Nasal cavity respiratory epithelium epithelial cell of viscerocranial mucosa (primary cell): ENCODE data around the gene PRAMEF20. TPM values are rescaled to one million over a fixed set of nuclear protein-coding genes. Genes with fewer than 3 reads are reported as not detected.

Experiments
- total RNA-seq: library from RNA; depleted of rRNA; stranded (reverse); fragments of >200 nt; gene quantifications from 2 replicates; pipeline ENCODE4 v1.2.3, GENCODE V29; 2014

PRAMEF20 gene
- not detected in 2 replicates for total RNA-seq

DNA sequence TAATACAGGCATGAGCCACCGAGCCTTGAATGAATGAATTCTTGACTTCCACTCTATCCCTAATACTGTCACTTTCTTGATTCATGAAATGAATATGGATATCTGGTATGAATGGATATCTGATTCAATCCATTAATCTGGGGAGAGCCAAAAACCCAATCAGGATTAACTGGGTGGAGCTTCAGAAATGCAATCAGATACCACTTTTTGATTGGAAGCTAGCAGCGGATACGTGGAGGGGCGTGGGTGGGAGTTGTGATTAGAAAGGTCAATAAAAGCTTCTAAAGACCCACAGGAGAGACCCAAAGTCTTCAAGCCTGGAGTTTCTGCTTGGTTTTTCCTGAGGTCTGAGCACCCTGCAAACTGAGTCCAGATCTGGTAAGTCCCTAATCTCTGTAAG is at the start of gene PRAMEF20:
TSS of gene PRAMEF20 (plus strand) at position 301 of the 400 bp plus-strand sequence. CDS start 5,905 bp downstream, outside the sequence.

DNA sequence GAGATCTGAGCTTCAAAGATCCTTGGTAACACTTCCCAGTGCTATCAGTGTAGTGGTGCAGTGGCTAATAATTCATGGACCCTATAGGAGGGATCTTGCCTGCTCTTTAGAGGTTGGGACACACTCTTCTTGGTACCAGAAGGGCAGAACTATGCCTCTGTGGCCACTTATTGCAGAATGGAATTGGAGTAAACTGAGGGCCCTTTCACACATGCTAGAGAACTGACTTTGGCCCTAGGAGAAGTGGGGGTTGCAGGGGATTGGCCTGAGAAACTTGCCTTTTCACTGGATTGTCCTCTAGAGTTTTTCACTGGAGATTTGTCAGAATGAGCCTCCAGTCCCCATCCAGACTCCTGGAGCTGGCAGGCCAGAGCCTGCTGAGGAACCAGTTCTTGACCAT is 20.9 kb upstream of the PRAMEF20 start, which contains the start of gene PRAMEF17:
TSS of gene PRAMEF17 (plus strand) at position 301 of the 400 bp plus-strand sequence. CDS start at position 327, 26 bp downstream.

Other genes with a start within 250 kb of the PRAMEF20 start
- gene HNRNPCL4, start 244.8 kb upstream of the PRAMEF20 start, total RNA-seq: not detected in 2 replicates
- gene PRAMEF9, start 238.6 kb upstream of the PRAMEF20 start, total RNA-seq: not detected in 2 replicates
- not detected in 2 replicates for gene PRAMEF13, start 209.0 kb upstream of the PRAMEF20 start, total RNA-seq
- not detected in 2 replicates for gene PRAMEF18, start 184.3 kb upstream of the PRAMEF20 start, total RNA-seq
- not detected in 2 replicates for gene PRAMEF5, start 156.3 kb upstream of the PRAMEF20 start, total RNA-seq
- not detected in 2 replicates for gene PRAMEF8, start 125.3 kb upstream of the PRAMEF20 start, total RNA-seq
- not detected in 2 replicates for gene PRAMEF33, start 106.9 kb upstream of the PRAMEF20 start, total RNA-seq
- not detected in 2 replicates for gene PRAMEF15, start 94.9 kb upstream of the PRAMEF20 start, total RNA-seq
- not detected in 2 replicates for gene PRAMEF14, start 63.3 kb upstream of the PRAMEF20 start, total RNA-seq
- gene PRAMEF19, start 38.5 kb upstream of the PRAMEF20 start, total RNA-seq: not detected in 2 replicates
- gene PRAMEF17, start 20.8 kb upstream of the PRAMEF20 start, total RNA-seq: not detected in 2 replicates
- gene LRRC38, start 103.6 kb downstream of the PRAMEF20 start, total RNA-seq: not detected in 2 replicates
- gene PDPN, start 173.4 kb downstream of the PRAMEF20 start, total RNA-seq: 3.1 and 12.1 TPM in 2 replicates